GM21528 (cell line): ENCODE measurements around the gene FAM107B.
"Not testable (repeated sequence)": the region's sequence is repeated elsewhere in the genome, so short reads cannot be mapped to it uniquely, and the experiment has no call there.

ENCODE experiments used
- ATAC-seq: cut with Tn5 transposase; IDR thresholded peaks from one replicate; pipeline ENCODE4 v1.9.1; 2021; ENCODE audit warnings: mild to moderate bottlenecking, moderate library complexity; ENCODE audit not compliant: unreplicated experiment, low FRiP score

FAM107B gene

GRCh38 chr10:14639637-14640036 lies 135.1 kb downstream of the FAM107B start:
- no peak for ATAC-seq

GRCh38 chr10:14635043-14635710 lies 139.5 kb downstream of the FAM107B start:
- no peak for ATAC-seq

GRCh38 chr10:14634572-14634971 lies 140.1 kb downstream of the FAM107B start:
- ATAC-seq, result not testable (repeated sequence)

GRCh38 chr10:14625765-14626525 lies 148.8 kb downstream of the FAM107B start:
- ATAC-seq, result no peak

GRCh38 chr10:14625192-14625631 lies 149.5 kb downstream of the FAM107B start:
- ATAC-seq, result no peak

- ATAC-seq, result no peak
Measured at GRCh38 chr10:14624600-14624999, 150.1 kb downstream of the FAM107B start.

GRCh38 chr10:14623931-14624330 lies 150.8 kb downstream of the FAM107B start:
- no peak for ATAC-seq

- ATAC-seq, result no peak
Measured at GRCh38 chr10:14621037-14621436, 153.7 kb downstream of the FAM107B start.

- ATAC-seq, result no peak
Measured at GRCh38 chr10:14618674-14619073, 156.0 kb downstream of the FAM107B start.

GRCh38 chr10:14617852-14618251 lies 156.8 kb downstream of the FAM107B start:
- ATAC-seq, result no peak

- ATAC-seq, result no peak
Measured at GRCh38 chr10:14616955-14617730, 157.6 kb downstream of the FAM107B start.

GRCh38 chr10:14616465-14616864 lies 158.2 kb downstream of the FAM107B start:
- no peak for ATAC-seq

- ATAC-seq, result no peak
Measured at GRCh38 chr10:14613588-14613920, 161.1 kb downstream of the FAM107B start.

- no peak for ATAC-seq
Measured at GRCh38 chr10:14612873-14613587, 161.7 kb downstream of the FAM107B start.

- no peak for ATAC-seq
Measured at GRCh38 chr10:14611968-14612693, 162.6 kb downstream of the FAM107B start.

- no peak for ATAC-seq
Measured at GRCh38 chr10:14609178-14609577, 165.5 kb downstream of the FAM107B start.

GRCh38 chr10:14608381-14609001 lies 166.2 kb downstream of the FAM107B start:
- no peak for ATAC-seq

GRCh38 chr10:14606633-14607032 lies 168.1 kb downstream of the FAM107B start:
- no peak for ATAC-seq

GRCh38 chr10:14605231-14605925 lies 169.3 kb downstream of the FAM107B start:
- ATAC-seq, result no peak
